NCI-H146 treated with DMSO at 0.1 percent for 48 hours (cell line): ENCODE measurements around the gene NDUFS7.

ENCODE experiments used
- DNase-seq: peaks from one replicate; lab custom pipeline; 2025; ENCODE audit not compliant: unreplicated experiment; lab: John Stamatoyannopoulos, UW

NDUFS7 gene

DNA sequence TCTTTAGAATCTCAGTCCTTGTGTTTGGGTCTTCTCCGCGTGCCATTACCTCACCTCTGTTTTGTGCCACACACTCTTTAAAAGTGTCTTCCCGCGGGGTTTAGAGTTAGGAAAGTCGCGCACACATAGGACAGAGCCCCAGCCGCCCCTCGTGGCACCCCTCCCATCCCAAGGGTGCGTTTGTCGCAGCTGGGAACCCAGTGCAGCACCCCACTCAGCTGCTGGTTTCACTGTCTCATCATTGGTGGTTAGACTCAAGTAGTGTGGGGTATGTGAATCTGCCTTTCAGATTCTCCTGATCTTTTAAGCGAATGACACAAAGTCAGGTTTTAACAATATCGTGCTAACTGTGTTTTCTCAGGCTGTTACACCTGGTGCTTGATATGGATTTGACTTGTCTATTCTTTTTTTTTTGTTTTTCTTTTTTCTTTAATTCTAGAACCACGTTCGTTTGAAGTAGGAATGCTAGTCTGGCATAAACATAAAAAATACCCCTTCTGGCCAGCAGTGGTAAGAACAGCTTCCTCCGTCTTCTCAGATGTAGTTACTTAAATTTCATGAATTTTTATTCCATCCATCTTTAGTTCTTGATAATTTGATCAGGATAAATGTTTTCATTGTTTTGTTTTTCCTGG lies 19.5 kb upstream of the NDUFS7 start:
- DNase-seq, result no peak

DNA sequence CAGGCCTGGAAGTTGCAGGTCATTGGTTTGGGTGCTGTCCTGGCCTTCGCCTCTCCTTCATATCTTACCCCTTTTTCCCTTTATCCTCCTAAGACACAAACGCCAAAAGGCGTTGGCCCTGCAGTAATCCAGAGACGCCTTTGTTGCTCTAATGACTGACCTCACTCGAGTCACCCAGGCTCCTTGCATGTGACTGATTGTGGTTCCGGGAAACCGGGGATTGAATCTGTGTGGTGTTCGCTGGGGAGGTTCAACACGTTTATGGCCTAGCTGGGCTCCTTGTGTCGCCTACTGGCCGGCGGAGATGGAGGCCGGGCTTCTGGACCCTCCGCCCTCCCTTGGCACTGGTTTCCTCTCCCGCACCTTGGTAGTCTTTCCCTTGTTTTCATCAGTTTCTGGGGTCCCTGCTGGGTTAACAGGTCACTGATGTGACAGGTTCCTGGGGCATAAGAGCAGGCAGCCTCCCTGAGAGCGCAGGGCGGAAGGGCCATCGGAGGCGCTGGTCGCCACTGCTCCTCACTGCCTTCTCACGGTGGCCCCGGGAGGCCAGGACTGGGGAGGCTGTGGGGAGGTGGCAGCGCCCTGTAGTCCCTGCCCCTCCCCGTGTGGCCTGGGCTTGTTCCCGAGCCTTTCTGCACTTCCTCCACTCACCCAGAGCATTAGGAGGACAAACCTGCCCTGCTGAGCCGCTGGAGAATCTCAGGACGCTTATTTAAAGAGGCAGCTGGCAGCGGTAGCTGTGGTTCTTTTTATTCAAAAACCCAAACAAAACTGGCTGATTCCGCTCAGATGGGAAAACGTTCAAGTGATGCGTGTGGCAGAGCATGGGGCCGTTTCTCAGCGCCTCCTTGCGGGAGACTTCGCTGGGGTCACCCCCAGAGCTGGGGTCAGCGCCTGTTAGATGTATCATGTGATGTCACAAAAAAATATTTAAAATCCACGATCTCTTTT lies 18.1 kb upstream of the NDUFS7 start:
- DNase-seq, result no peak

DNA sequence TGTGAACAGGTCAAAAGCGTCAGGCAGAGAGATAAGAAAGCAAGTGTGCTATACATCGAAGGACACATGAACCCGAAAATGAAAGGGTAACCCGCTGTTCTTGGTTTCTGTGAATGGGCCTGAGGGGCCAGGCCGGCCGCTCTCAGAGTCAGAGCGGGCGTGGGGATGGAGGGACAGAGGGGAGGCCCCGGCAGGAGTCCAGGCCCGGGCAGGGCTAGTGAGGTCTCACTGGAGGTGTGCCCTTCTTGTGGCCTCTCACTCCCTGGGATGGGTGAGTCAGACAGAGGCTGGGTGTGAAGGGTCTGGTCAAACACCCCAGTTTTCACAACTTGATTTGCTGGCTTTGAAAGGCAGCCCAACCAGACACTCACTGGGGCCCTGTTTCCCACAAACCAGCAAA lies 17.4 kb upstream of the NDUFS7 start:
- no peak for DNase-seq

DNA sequence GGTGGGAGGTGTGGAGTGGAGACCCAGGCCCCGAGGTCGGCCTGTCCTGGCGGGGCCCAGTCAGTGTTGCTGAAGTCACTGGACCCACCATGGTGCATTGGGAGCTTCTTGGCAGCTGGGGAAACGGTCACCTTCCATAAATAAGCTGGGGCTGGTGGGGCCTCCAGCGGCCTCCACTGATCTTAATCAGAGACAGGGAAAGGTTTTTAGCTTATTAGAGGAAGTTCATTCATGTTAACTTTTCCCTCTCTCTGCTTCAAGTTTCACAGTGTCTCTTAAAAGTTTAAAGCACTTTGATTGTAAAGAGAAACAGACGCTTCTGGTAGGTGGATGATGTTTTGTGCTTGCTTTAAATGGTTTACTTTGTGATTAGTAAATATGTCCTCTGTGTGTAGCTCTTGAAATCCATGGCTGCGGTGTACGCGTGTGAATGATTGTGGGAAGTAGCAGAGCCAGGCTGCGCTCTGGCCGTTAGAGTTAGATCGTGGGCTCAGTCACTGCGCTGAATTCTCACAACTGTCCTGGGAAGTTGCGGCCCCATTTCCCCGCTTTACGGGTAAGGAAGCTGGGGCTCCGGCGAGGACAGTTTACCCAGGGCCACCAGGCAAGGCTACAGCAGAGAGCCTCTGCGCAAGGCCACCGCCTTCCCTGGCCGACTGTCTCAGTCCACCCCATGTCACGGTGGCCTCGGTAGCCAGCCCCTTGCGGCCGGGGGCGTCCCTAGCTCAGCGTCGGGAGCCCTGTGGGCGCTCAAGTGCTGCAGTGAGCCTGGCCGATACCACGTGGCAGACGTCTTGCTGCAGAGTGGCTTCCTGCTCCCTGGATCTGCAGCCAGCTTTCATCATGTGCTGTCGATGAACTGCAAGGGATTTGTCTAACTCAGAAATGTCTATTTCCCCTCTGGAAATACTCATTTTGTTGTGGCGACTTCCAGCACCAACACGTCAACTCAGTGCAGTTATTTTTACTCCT lies 16.5 kb upstream of the NDUFS7 start:
- no peak for DNase-seq

DNA sequence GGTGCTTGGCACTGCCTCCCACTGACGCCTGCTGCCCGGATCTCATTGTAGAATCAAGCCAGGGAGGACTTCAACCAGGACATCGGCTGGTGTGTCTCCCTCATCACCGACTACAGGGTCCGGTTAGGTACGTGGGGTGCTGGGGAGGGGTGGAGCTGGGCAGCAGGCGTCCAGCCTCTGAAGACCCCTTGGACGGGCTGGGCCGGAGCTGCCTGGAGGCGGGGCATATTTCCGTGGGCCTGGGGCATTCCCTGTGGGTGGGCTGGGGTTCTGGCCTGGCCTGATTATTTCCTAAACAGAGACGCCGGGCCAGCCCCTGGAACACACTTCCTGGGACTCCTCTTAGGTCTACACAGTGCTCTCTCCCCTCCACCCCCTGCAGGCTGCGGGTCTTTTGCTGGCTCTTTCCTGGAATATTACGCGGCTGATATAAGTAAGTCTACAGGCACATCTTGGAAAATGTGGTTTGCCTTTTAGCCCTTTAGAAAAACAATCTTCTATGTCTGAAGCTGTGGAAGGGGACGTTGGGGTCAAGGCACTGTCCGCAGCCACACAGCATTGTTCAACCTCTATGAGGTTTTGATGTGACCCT lies 14.4 kb upstream of the NDUFS7 start:
- no peak for DNase-seq

DNA sequence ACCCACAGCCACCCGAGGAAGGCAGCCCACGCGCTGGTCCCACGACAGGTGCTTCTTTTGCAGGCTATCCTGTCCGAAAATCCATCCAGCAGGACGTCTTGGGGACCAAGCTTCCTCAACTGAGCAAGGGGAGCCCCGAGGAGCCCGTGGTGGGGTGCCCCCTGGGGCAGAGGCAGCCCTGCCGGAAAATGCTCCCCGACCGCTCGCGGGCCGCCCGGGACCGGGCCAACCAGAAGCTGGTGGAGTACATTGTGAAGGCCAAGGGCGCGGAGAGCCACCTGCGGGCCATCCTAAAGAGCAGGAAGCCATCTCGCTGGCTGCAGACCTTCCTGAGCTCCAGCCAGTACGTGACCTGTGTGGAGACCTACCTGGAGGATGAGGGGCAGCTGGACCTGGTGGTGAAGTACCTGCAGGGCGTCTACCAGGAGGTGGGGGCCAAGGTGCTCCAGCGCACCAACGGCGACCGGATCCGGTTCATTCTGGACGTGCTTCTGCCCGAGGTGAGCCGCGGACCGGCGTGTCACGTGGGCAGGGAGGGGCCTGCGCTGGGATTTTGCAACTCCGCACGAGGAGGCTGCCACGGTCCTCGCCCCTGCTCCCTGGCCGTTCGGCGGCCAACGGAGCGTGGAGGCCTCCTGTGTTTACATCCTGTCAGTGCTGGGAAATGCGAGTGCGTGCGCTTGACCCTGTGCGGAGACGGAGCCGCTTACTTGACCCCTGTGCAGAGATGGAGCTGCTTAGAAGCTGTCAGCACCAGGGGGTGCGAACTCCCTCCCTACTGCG lies 12.9 kb upstream of the NDUFS7 start:
- no peak for DNase-seq

DNA sequence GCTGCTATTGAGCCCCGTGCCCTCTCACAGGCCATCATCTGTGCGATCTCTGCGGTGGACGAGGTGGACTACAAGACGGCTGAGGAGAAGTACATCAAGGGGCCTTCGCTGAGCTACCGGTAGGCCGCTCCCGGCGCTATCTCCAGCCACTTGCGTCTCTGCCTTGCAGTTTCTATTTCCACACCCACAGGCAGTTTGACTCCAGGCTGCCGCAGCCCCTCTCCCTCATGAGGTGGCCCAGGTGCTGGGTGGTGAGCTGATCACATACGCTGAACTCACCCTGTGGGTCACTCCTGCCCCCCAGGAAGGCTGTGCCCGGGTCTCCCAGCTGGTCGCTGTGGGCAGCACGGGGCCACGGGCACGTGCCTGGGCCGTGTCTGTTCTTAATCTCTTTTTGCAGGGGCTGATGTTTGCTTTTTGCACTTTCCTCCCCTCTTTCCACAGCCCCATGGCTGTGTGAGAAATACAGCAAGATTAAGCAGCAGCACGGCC lies 10.6 kb upstream of the NDUFS7 start:
- DNase-seq, result no peak

DNA sequence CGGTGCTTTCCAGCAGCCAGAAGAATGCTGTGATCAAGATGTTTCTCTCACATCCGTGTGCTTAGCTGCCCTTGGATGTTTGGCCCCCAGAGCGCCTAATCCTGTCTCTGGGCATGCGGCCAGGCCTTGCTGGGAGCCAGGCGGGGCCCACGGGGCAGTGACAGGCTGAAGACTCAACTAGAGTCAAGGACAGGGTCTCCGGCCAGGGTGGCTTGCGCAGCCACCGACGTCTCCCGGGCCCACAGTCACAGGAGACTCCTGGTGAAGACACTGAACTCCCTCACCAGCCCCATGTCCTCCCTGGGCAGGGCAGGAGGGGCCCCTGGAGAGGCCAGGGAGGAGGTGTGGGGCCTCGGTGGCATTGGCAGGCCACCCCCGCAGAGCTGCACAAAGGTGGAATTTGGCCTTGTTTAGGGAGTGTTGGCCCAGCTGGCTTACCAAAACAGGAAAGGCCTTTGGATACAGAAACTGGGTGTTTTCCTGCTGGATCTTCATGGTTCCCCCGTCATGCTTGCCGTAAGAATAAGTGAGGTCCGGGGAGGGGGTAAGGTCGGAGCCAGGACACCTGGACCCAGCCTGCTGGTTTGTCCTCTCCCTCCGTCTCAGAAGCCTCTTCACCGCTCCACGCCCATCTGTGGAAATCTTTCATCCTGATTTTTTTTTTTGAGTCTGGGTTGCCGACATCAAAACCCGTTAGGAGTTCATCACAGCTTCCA lies 10.0 kb upstream of the NDUFS7 start:
- no peak for DNase-seq

DNA sequence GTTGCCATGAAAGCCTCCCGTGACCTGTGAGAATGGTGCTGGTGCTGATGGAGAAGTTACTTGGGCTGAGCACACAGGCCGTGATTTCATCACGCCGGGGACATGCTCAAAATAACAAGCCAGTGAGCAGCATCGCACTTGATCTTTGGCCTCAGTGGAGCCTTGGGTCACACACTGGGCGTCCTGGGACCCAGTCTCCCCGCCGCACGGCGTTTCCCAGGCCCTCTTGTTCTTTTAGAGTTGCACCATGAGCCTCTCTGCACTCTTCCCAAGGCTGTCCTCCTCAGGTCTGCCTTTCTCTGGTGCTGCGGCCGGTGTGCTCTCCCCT lies 9.5 kb upstream of the NDUFS7 start:
- no peak for DNase-seq

DNA sequence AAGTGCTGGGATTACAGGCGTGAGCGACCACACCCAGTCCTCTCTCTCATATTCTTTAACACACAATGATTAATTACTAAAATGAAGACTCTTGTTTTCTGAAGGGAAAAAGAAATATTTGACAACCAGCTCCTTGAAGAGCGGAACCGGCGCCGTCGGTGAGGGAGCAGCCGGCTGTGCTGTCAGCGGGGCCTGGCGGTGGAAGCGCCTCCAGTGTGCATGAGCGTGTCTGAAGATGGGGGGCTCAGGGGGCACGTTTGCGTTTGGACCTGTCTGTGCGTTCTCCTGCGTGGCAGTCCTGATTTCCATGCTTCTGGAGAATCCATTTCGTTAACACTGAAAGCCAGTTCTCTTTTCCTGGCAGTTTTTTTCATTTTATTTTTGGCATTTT lies 7.3 kb upstream of the NDUFS7 start:
- no peak for DNase-seq

DNA sequence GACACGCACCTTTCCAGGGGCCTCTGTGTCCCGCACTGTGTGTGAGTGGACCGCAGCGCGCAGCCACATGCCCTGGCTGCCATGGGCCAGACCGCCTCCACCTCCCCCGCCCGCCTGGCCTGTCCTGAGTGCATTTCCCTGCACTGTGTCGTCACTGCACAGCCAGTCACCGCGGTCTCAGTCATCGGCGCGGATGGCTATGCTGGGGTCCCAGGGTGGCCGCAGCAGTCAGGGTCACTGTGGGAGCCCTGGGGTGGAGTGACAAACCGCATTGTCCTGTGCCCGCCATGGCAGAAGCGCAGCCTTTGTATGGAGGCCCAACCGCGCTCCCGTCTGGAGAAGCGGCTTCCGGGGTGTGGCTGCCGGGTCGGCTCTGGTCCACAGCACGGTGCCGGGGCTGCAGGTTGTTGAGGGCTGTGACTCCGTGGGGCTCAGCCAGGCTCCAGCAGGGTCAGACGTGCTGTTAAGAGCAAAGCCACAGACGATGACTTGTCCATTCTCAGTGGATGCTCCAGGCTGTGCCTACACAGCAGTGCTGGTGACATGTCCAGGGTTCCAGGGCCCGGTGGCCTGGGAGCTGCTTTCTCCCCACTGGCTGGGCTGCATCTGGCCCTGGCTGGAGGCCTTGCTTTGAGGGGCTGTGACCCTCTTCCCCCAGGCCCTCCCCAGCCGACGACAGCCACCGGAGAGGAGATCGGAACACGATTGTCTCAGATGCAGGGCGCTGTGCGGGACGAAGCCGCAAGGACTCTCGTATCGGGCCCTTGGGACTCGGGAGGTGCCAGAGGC lies 6.3 kb upstream of the NDUFS7 start:
- no peak for DNase-seq

DNA sequence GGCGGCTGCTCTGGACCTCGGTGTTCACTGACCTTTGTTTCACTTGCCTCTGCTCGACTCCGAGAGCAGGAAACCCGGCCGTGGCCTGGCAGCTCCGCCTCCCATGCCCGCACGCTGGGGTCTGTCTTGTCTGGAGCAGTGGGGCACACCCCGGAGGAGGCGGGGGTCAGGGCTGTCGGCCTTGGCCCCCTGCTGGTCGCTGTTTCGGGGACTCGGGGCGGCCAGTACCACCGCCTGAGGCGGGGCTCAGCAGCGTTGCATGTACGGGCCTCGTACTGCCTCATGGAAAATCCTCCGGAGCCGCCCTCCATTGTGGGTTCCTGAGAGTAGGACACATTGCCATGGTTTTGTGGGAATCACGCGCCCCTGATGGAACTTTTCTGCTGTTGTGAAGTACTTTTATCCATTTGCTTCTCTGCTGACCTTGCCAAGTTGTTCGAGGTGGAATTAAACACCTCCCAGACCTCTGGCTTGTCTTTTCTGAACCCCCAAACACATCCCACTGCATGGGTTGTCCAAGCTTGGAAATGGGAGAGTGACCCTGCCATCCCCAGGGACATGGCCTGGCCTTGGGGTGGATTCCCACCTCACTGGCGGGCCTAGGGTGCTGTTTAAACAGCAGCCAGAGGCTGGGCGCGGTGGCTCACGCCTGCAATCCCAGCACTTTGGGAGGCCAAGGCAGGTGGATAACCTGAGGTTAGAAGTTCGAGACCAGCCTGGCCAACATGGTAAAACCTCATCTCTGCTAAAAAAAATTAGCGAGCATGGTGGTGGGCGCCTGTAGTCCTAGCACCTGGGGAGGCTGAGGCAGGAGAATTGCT lies 5.5 kb upstream of the NDUFS7 start:
- no peak for DNase-seq

DNA sequence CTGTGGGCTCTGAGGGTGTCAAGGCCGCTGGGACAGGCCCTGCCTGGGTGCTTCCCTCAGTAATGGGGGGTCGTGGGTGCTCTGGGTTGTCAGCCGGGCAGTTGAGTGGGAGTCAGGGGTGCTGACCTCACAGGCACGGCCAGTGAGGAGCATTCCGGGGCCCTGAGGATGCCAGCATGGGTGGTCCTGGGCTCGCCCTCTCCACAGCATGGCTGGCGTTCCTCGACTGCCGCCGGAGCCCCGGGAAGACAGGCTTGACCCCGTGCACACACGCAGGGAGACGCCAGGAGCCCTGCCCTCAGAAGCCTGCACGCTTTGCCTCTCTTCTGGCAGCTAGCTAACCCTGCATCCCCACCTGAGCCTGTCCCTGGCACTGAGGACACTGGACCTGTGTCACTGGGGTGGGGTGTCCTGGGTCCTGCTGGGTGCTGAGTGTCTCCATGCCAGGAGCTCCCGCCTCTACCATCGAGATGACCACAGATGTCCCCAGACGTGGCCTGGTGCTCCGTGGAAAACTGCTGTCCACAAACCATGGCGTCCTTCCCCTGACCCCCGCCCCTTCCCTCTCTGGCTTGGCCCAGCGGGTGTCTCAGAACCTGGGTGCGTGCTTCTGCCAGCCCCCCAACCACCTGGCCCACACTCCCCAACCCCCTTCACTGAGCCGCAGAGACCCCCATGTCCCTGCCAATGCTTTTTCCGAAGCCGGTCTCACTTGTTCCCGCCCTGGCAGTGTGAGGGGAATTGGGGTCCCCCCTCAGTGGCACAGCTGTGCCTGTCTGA lies 4.4 kb upstream of the NDUFS7 start:
- no peak for DNase-seq

DNA sequence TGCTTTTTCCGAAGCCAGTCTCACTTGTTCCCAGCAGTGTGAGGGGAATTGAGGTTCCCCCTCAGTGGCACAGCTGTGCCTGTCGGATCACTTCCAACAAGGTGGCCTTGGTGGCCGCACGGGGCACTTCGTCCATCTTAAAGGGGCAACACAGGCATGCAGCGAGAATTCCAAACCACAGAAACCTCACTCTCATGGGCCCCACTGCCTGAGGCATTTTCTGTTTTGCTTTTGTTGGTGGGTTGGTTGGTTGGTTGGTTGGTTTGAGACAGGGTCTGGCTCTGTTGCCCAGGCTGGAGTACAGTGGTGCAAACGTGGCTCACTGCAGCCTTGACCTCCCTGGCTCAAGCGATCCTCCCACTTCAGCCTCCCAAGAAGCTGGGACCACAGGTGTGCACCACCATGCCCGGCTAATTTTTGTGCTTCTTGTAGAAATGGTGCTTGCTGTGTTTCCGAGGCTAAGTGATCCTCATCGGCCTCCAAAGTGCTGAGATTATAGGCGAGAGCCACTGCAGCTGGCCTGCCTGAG lies 3.7 kb upstream of the NDUFS7 start:
- DNase-seq, result no peak

DNA sequence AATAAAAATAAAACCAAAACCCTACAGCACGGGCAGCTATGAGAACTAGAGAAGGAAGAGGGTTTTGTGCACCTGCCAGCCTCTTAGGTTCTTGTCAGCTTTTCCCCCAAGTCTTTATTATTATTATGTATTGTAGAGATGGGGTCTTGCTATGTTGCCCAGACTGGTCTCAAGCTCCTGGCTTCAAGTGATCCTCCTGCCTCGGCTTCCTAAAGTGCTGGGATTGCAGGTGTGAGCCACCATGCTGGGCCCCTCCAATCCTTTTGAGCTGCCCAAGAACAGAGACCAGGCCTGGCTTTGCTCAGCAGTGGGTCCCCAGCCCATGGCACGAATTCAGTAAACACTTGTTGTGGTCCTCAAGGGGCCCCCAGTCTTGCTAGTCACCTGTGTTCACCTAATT lies 1.5 kb upstream of the NDUFS7 start:
- no peak for DNase-seq

DNA sequence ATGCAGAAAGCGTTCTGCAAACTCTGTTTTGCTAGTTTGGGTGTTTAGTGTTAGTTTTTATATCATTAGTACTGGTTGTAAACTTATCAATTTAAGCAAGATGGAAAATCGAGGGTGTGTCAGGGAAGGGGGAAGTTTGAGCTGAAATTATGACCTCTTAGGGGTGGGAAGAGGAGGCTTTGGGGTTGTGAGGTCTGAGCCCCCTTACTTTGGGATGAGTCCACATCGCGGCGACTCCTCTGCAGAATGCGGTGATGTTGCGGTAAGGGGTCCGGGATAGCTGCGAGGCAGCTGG lies 743 bp upstream of the NDUFS7 start:
- no peak for DNase-seq

DNA sequence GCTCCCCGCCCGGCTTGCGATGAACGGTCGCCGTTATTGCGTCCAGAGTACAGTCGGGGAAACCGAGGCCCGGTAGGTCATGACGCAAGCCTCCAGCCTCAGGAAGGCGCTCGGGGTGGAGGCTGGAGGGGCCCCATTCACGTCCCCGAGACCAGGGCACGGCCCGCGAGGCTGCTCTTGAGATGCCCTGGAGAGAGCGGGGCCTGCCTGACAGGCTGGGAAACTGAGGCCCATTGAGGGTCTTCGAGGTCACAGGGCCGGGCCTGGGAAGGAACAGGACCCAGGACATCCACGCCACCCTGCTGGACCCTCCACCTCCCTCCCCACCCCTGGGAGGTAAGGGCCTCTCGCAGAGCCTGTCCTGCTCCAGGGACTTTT lies 367 bp downstream of the NDUFS7 start:
- DNase-seq, result no peak
